GM12865 (cell line): ENCODE data around the gene GET3.
"Not testable (repeated sequence)": the region's sequence is repeated elsewhere in the genome, so short reads cannot be mapped to it uniquely, and the experiment has no call there.

Experiments used
- DNase-seq: peaks from one replicate; pipeline ENCODE4 v3.0.0; 2010; ENCODE audit warnings: low read depth
- H3K4me3 ChIP-seq: 2 replicates; pipeline ENCODE4 v1.5.1; 2011; ENCODE audit warnings: mild to moderate bottlenecking, low read depth, low read length, control low read depth
- CTCF ChIP-seq: IDR thresholded peaks from 2 replicates; pipeline ENCODE4 v1.5.1; 2011; ENCODE audit warnings: low read length, control low read depth, low read depth, inconsistent platforms; ENCODE audit not compliant: insufficient read depth; ENCODE audit errors: missing control alignments

Gene GET3

GRCh38 chr19:12723641-12724426 is 13.5 kb upstream of the GET3 start, which contains the start of gene TNPO2:
Gene TNPO2 (minus strand): TSS chr19:12723932. CDS start chr19:12720977, 2,955 bp downstream.
- no peak for TF ChIP-seq CTCF
- peak; percentile 87 for DNase-seq
- H3K4me3 ChIP-seq = peak within 1 kb of the TSS; percentile 94

- not testable (repeated sequence) for DNase-seq, H3K4me3 ChIP-seq
Observed at GRCh38 chr19:12725612-12726011, 11.7 kb upstream of the GET3 start.

GRCh38 chr19:12726988-12727316 is 10.3 kb upstream of the GET3 start:
- no peak for TF ChIP-seq CTCF
- no peak overlapping the region for H3K4me3 ChIP-seq
- DNase-seq = no peak

GRCh38 chr19:12727745-12728433 is 9.4 kb upstream of the GET3 start:
- TF ChIP-seq CTCF = no peak
- H3K4me3 ChIP-seq = no peak overlapping the region
- DNase-seq = no peak

- H3K4me3 ChIP-seq = no peak overlapping the region
- no peak for DNase-seq
- TF ChIP-seq CTCF = no peak
Observed at GRCh38 chr19:12730064-12730463, 7.2 kb upstream of the GET3 start.

GRCh38 chr19:12731337-12731736 is 6.0 kb upstream of the GET3 start:
- no peak for DNase-seq
- TF ChIP-seq CTCF = no peak
- H3K4me3 ChIP-seq = no peak overlapping the region

- peak; percentile 68 for DNase-seq
- TF ChIP-seq CTCF = peak; percentile 40
- H3K4me3 ChIP-seq = peak overlapping the region; percentile 94
Observed at GRCh38 chr19:12733369-12734214, 3.7 kb upstream of the GET3 start.
